ENCODE data around the gene SCP2.

DNA sequence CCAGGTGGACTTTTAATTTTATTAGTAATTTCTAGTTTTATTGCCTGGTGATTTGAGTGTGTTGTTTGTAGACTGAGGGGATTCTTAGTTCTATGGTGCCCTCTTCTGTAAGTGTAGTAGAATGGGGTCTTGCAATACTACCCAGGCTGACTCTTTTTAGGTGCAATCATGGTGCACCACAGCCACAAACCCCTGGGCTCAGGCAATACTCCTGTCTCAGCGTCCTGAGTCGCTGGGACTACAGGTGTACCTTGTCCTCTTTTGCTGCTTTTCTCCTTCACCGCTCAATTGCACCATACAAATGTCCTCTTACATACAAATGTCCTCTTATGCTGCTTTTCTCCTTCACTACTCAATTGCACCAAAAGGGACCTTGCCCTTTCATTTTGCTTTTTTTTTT lies 43.1 kb downstream of the SCP2 start:
- no peak for TF ChIP-seq POLR2A (IDR thresholded peaks at IDR 0.05)
- TF ChIP-seq, protein P1, sequence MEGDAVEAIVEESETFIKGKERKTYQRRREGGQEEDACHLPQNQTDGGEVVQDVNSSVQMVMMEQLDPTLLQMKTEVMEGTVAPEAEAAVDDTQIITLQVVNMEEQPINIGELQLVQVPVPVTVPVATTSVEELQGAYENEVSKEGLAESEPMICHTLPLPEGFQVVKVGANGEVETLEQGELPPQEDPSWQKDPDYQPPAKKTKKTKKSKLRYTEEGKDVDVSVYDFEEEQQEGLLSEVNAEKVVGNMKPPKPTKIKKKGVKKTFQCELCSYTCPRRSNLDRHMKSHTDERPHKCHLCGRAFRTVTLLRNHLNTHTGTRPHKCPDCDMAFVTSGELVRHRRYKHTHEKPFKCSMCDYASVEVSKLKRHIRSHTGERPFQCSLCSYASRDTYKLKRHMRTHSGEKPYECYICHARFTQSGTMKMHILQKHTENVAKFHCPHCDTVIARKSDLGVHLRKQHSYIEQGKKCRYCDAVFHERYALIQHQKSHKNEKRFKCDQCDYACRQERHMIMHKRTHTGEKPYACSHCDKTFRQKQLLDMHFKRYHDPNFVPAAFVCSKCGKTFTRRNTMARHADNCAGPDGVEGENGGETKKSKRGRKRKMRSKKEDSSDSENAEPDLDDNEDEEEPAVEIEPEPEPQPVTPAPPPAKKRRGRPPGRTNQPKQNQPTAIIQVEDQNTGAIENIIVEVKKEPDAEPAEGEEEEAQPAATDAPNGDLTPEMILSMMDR (IDR thresholded peaks at IDR 0.05) = peak in 2 of 4 experiments; percentile 6 to 23
- TF ChIP-seq POLR2AphosphoS5 (IDR thresholded peaks at IDR 0.05) = no peak
